Mesothelial cell of epicardium (in vitro differentiated cells): ENCODE measurements around the gene MUC20. TPM values are rescaled to one million over a fixed set of nuclear protein-coding genes. Genes with fewer than 3 reads are reported as not detected.

Source experiments
- DNase-seq, 2 experiments: peaks; one replicate each; pipeline ENCODE4 v3.0.0; 2021; ENCODE audit warnings: low spot score in 2 of 2; ENCODE audit not compliant: unreplicated experiment in 2 of 2
- H3K27ac Mint-ChIP-seq: 2 replicates; pipeline ENCODE4 v1.8.0; 2021; ENCODE audit warnings: mixed read lengths
- H3K27me3 Mint-ChIP-seq: 2 replicates; pipeline ENCODE4 v1.8.0; 2021; ENCODE audit warnings: low read depth, mixed read lengths
- H3K36me3 Mint-ChIP-seq: 2 replicates; pipeline ENCODE4 v1.8.0; 2021; ENCODE audit warnings: mixed read lengths
- H3K4me1 Mint-ChIP-seq: 2 replicates; pipeline ENCODE4 v1.8.0; 2021; ENCODE audit warnings: mixed read lengths
- H3K4me3 Mint-ChIP-seq: 2 replicates; pipeline ENCODE4 v1.8.0; 2021; ENCODE audit warnings: mild to moderate bottlenecking, moderate library complexity, mixed read lengths
- H3K9me3 Mint-ChIP-seq: 2 replicates; pipeline ENCODE4 v1.8.0; 2021; ENCODE audit warnings: mixed read lengths
- CTCF ChIP-seq: fragments of 200-600 bp; sonication (generic); IDR thresholded peaks from one replicate; pipeline ENCODE4 v1.5.0; 2021; ENCODE audit warnings: antibody characterized with exemption; ENCODE audit not compliant: unreplicated experiment
- total RNA-seq: library from RNA; stranded (reverse); gene quantifications from 3 replicates; pipeline ENCODE4 v1.2.1, GENCODE V29; 2021

The MUC20 gene
- total RNA-seq, 1 donor from 2014 or later: 11.7 TPM

GRCh38 chr3:195760345-195761122, 39.8 kb downstream of the MUC20 start:
- no peak for TF ChIP-seq CTCF
- Mint-ChIP-seq H3K4me1 (peaks cover 4% of the 10 kb centered on the region), H3K36me3 (no peaks in the 10 kb centered on the region), H3K27me3 (peaks cover 5% of the 10 kb centered on the region), H3K9me3 (no peaks in the 10 kb centered on the region), H3K4me3 (no peak overlapping the region), H3K27ac (no peak overlapping the region)
- DNase-seq: no peak

- peaks cover 5% of the 10 kb centered on the region for H3K27me3 Mint-ChIP-seq
- no peak for TF ChIP-seq CTCF
- no peaks in the 10 kb centered on the region for H3K9me3 Mint-ChIP-seq
- no peak for DNase-seq
- H3K27ac Mint-ChIP-seq: no peak overlapping the region
- no peaks in the 10 kb centered on the region for H3K36me3 Mint-ChIP-seq
- peaks cover 4% of the 10 kb centered on the region for H3K4me1 Mint-ChIP-seq
- no peak overlapping the region for H3K4me3 Mint-ChIP-seq
Measured at GRCh38 chr3:195761123-195761566, 40.4 kb downstream of the MUC20 start.

GRCh38 chr3:195761567-195762248, 40.9 kb downstream of the MUC20 start:
- peaks cover 5% of the 10 kb centered on the region for H3K27me3 Mint-ChIP-seq
- H3K4me3 Mint-ChIP-seq: no peak overlapping the region
- peaks cover 4% of the 10 kb centered on the region for H3K4me1 Mint-ChIP-seq
- no peak for TF ChIP-seq CTCF
- no peaks in the 10 kb centered on the region for H3K36me3 Mint-ChIP-seq
- DNase-seq: no peak
- H3K27ac Mint-ChIP-seq: no peak overlapping the region
- H3K9me3 Mint-ChIP-seq: no peaks in the 10 kb centered on the region

GRCh38 chr3:195762249-195762585, 41.4 kb downstream of the MUC20 start:
- no peak for DNase-seq
- Mint-ChIP-seq H3K27ac (no peak overlapping the region), H3K36me3 (no peaks in the 10 kb centered on the region), H3K27me3 (peaks cover 5% of the 10 kb centered on the region), H3K4me3 (no peak overlapping the region), H3K4me1 (peaks cover under 1% of the 10 kb centered on the region), H3K9me3 (no peaks in the 10 kb centered on the region)
- no peak for TF ChIP-seq CTCF

- TF ChIP-seq CTCF: no peak
- Mint-ChIP-seq H3K36me3 (no peaks in the 10 kb centered on the region), H3K4me3 (no peak overlapping the region), H3K27me3 (peaks cover 5% of the 10 kb centered on the region), H3K27ac (no peak overlapping the region), H3K4me1 (no peaks in the 10 kb centered on the region), H3K9me3 (no peaks in the 10 kb centered on the region)
- no peak for DNase-seq
Measured at GRCh38 chr3:195762611-195763010, 41.8 kb downstream of the MUC20 start.
